Activated B cell treated with CpG ODN at 0.5 μM for 24 hours (primary cell): ENCODE results near the gene RERE. TPM values are rescaled to one million over a fixed set of nuclear protein-coding genes. Genes with fewer than 3 reads are reported as not detected.
A peak's percentile ranks its signal among the peaks of the same experiment; 100 is the strongest.

Experiments used
- ATAC-seq: fragments of 200-7000 bp; cut with Tn5 transposase; one replicate; pipeline ENCODE4 v1.10.0; 2021; ENCODE audit warnings: low read depth, mild to moderate bottlenecking, moderate library complexity
- CTCF ChIA-PET: fragments of 350-600 bp; sonication (Branson Sonifier 250); formaldehyde crosslinking; loops from one replicate; lab custom pipeline; 2021; ENCODE audit warnings: antibody characterized with exemption; lab: Charles Lee
- POLR2A ChIA-PET: fragments of 350-600 bp; sonication (Branson Sonifier 250); formaldehyde crosslinking; loops from one replicate; lab custom pipeline; 2021; ENCODE audit warnings: antibody characterized with exemption; lab: Charles Lee
- DNase-seq: peaks from one replicate; pipeline ENCODE4 v3.0.0; 2022
- H3K27ac Mint-ChIP-seq: one replicate; pipeline ENCODE4 v1.8.0; 2020; ENCODE audit warnings: mixed read lengths
- H3K27me3 Mint-ChIP-seq: one replicate; pipeline ENCODE4 v1.8.0; 2021; ENCODE audit warnings: mixed read lengths
- H3K36me3 Mint-ChIP-seq: one replicate; pipeline ENCODE4 v1.8.0; 2021; ENCODE audit warnings: low read depth, mixed read lengths
- H3K4me1 Mint-ChIP-seq: one replicate; pipeline ENCODE4 v1.8.0; 2021; ENCODE audit warnings: mixed read lengths
- H3K4me3 Mint-ChIP-seq: one replicate; pipeline ENCODE4 v1.8.0; 2020; ENCODE audit warnings: mild to moderate bottlenecking, mixed read lengths
- H3K9me3 Mint-ChIP-seq: one replicate; pipeline ENCODE4 v1.8.0; 2020; ENCODE audit warnings: mixed read lengths
- CTCF ChIP-seq: fragments of 200-600 bp; IDR thresholded peaks from one replicate; pipeline ENCODE4 v1.8.0; 2022; ENCODE audit warnings: antibody characterized with exemption, mild to moderate bottlenecking
- intact Hi-C: fragments of 100-400 bp; cut with micrococcal nuclease; formaldehyde crosslinking; loops from one replicate; pipeline ENCODE4 v1.15.1; 2024
- total RNA-seq: library from RNA; stranded (reverse); gene quantifications from 2 replicates; pipeline ENCODE4 v1.2.3, GENCODE V29; 2022

Gene RERE
- total RNA-seq, 1 donor from 2014 or later, result 98.8 TPM

- DNase-seq (no peak), ATAC-seq (no peak)
- Mint-ChIP-seq H3K27me3 (no peaks in the 10 kb centered on the region), H3K36me3 (peaks cover 14% of the 10 kb centered on the region), H3K9me3 (no peaks in the 10 kb centered on the region), H3K4me1 (peaks cover 32% of the 10 kb centered on the region), H3K4me3 (no peak overlapping the region), H3K27ac (no peak overlapping the region)
- ChIA-PET POLR2A (interaction anchor here (0.6 kb wide), 2 partner anchors 21 to 120 kb away, joined by 3 to 6 read pairs; no protein-coding TSS in a partner anchor), CTCF (interaction anchor here (0.6 kb wide), 1 partner anchor 24 kb away, joined by 3 read pairs; no protein-coding TSS in a partner anchor)
- intact Hi-C loops, result no loop called here
- TF ChIP-seq CTCF, result no peak
Measured at GRCh38 chr1:8607906-8608305, 209.5 kb downstream of the RERE start.

- CTCF ChIA-PET, result interaction anchor here (0.8 to 1.5 kb wide), 5 partner anchors 42 to 244 kb away, joined by 3 to 6 read pairs (median 4); no protein-coding TSS in a partner anchor
- intact Hi-C loops, result loop anchor here (1.0 to 2.0 kb wide), 2 partner anchors 25 to 43 kb away; no protein-coding TSS in a partner anchor
- H3K27ac Mint-ChIP-seq, result peak overlapping the region; percentile 93
- H3K9me3 Mint-ChIP-seq, result no peaks in the 10 kb centered on the region
- H3K27me3 Mint-ChIP-seq, result no peaks in the 10 kb centered on the region
- POLR2A ChIA-PET, result interaction anchor here (0.5 to 2.5 kb wide), 7 partner anchors 21 to 121 kb away, joined by 3 to 6 read pairs (median 3); no protein-coding TSS in a partner anchor
- H3K4me3 Mint-ChIP-seq, result peak overlapping the region; percentile 82
- no peak for TF ChIP-seq CTCF
- peaks cover 12% of the 10 kb centered on the region for H3K36me3 Mint-ChIP-seq
- ATAC-seq (peak; percentile 85), DNase-seq (no peak)
- peaks cover 41% of the 10 kb centered on the region for H3K4me1 Mint-ChIP-seq
Measured at GRCh38 chr1:8604041-8604945, 213.1 kb downstream of the RERE start.

- no peak for TF ChIP-seq CTCF
- intact Hi-C loops, result no loop called here
- H3K4me3 Mint-ChIP-seq, result peak overlapping the region; percentile 82
- ChIA-PET CTCF (interaction anchor here (0.7 to 2.0 kb wide), 6 partner anchors 20 to 194 kb away, joined by 3 to 7 read pairs (median 3); no protein-coding TSS in a partner anchor), POLR2A (interaction anchor here (0.8 to 2.5 kb wide), 3 partner anchors 30 to 49 kb away, joined by 3 to 6 read pairs (median 3); no protein-coding TSS in a partner anchor)
- peak overlapping the region; percentile 93 for H3K27ac Mint-ChIP-seq
- peaks cover 17% of the 10 kb centered on the region for H3K36me3 Mint-ChIP-seq
- DNase-seq (no peak), ATAC-seq (no peak)
- no peaks in the 10 kb centered on the region for H3K27me3 Mint-ChIP-seq
- H3K4me1 Mint-ChIP-seq, result peaks cover 41% of the 10 kb centered on the region
- no peaks in the 10 kb centered on the region for H3K9me3 Mint-ChIP-seq
Measured at GRCh38 chr1:8603220-8603616, 214.2 kb downstream of the RERE start.

GRCh38 chr1:8602471-8603219, 214.8 kb downstream of the RERE start:
- POLR2A ChIA-PET, result interaction anchor here (0.7 to 2.5 kb wide), 4 partner anchors 31 to 267 kb away, joined by 3 to 6 read pairs (median 4); no protein-coding TSS in a partner anchor
- intact Hi-C loops, result no loop called here
- no peak for DNase-seq
- Mint-ChIP-seq H3K36me3 (peaks cover 17% of the 10 kb centered on the region), H3K27ac (peak overlapping the region; percentile 93), H3K4me1 (peaks cover 41% of the 10 kb centered on the region), H3K27me3 (no peaks in the 10 kb centered on the region), H3K9me3 (no peaks in the 10 kb centered on the region), H3K4me3 (peak overlapping the region; percentile 19)
- ATAC-seq, result no peak
- CTCF ChIA-PET, result interaction anchor here (0.7 to 2.0 kb wide), 4 partner anchors 19 to 124 kb away, joined by 3 to 7 read pairs (median 4); no protein-coding TSS in a partner anchor
- no peak for TF ChIP-seq CTCF
